Astrocyte (in vitro differentiated cells and primary cell): ENCODE measurements around the gene SYNE1. TPM values are rescaled to one million over a fixed set of nuclear protein-coding genes. Genes with fewer than 3 reads are reported as not detected.

Experiments
- DNase-seq: peaks from one replicate; pipeline ENCODE4 v3.0.0-alpha.2; 2010; ENCODE audit warnings: low read depth
- FAIRE-seq: peaks from 2 replicates; lab custom pipeline; 2011; peaks lifted over from hg19 to GRCh38; lab: Jason Lieb, UNC
- H2AFZ ChIP-seq: 2 replicates; pipeline ENCODE4 v1.6.0; 2012; ENCODE audit warnings: low read depth, low read length, inconsistent platforms
- H3K27ac ChIP-seq: 2 replicates; pipeline ENCODE4 v1.5.1; 2011; ENCODE audit warnings: low read depth, low read length, inconsistent platforms
- H3K27me3 ChIP-seq: 2 replicates; pipeline ENCODE4 v1.6.0; 2011; ENCODE audit warnings: low read length, inconsistent platforms; ENCODE audit not compliant: insufficient read depth
- H3K36me3 ChIP-seq: 2 replicates; pipeline ENCODE4 v1.5.1; 2011; ENCODE audit warnings: low read length, inconsistent platforms; ENCODE audit not compliant: insufficient read depth
- H3K4me1 ChIP-seq: 2 replicates; pipeline ENCODE4 v1.5.1; 2011; ENCODE audit warnings: low read length, inconsistent platforms; ENCODE audit not compliant: insufficient read depth
- H3K4me2 ChIP-seq: 2 replicates; pipeline ENCODE4 v1.6.0; 2012; ENCODE audit warnings: low read length, inconsistent platforms
- H3K4me3 ChIP-seq: 2 replicates; pipeline ENCODE4 v1.5.1; 2011; ENCODE audit warnings: low read depth, mild to moderate bottlenecking, low read length, inconsistent platforms; ENCODE audit not compliant: insufficient read depth
- H3K79me2 ChIP-seq: 2 replicates; pipeline ENCODE4 v1.6.0; 2012; ENCODE audit warnings: mild to moderate bottlenecking, low read length, inconsistent platforms; ENCODE audit not compliant: insufficient read depth
- H3K9ac ChIP-seq: 2 replicates; pipeline ENCODE4 v1.6.0; 2012; ENCODE audit warnings: mild to moderate bottlenecking, low read length, inconsistent platforms
- H3K9me3 ChIP-seq: 2 replicates; pipeline ENCODE4 v1.5.1; 2012; ENCODE audit warnings: low read depth, mild to moderate bottlenecking, low read length, inconsistent platforms; ENCODE audit not compliant: insufficient read depth
- H4K20me1 ChIP-seq: 2 replicates; pipeline ENCODE4 v1.6.0; 2012; ENCODE audit warnings: low read length, inconsistent platforms; ENCODE audit not compliant: insufficient read depth
- H3K27ac Mint-ChIP-seq: one replicate; pipeline ENCODE4 v1.8.0; 2021; ENCODE audit warnings: mild to moderate bottlenecking, mixed read lengths; ENCODE audit not compliant: unreplicated experiment
- H3K27me3 Mint-ChIP-seq: one replicate; pipeline ENCODE4 v1.8.0; 2021; ENCODE audit warnings: low read depth, mixed read lengths; ENCODE audit not compliant: unreplicated experiment
- H3K36me3 Mint-ChIP-seq: one replicate; pipeline ENCODE4 v1.8.0; 2021; ENCODE audit warnings: low read depth, mixed read lengths; ENCODE audit not compliant: unreplicated experiment
- H3K4me1 Mint-ChIP-seq: one replicate; pipeline ENCODE4 v1.8.0; 2021; ENCODE audit warnings: low read depth, mixed read lengths; ENCODE audit not compliant: unreplicated experiment
- H3K4me3 Mint-ChIP-seq: one replicate; pipeline ENCODE4 v1.8.0; 2021; ENCODE audit warnings: mild to moderate bottlenecking, moderate library complexity, mixed read lengths; ENCODE audit not compliant: unreplicated experiment
- H3K9me3 Mint-ChIP-seq: one replicate; pipeline ENCODE4 v1.8.0; 2021; ENCODE audit warnings: mild to moderate bottlenecking, mixed read lengths; ENCODE audit not compliant: unreplicated experiment
- CTCF ChIP-seq: IDR thresholded peaks from 2 replicates; pipeline ENCODE4 v1.5.1; 2011; ENCODE audit warnings: low read depth, mild to moderate bottlenecking, inconsistent platforms, low read length, moderate library complexity; ENCODE audit not compliant: insufficient read depth
- EZH2 ChIP-seq: IDR thresholded peaks from 2 replicates; pipeline ENCODE4 v1.6.1; 2012; ENCODE audit warnings: mild to moderate bottlenecking, low read length, inconsistent platforms; ENCODE audit not compliant: insufficient read depth
- total RNA-seq: library from RNA; stranded (reverse); gene quantifications from 2 replicates; pipeline ENCODE4 v1.2.1, GENCODE V29; 2021

Gene SYNE1
- total RNA-seq, 1 donor from 2014 or later = 66.5 TPM

GRCh38 chr6:152435816-152436215, 201.3 kb downstream of the SYNE1 start:
- Mint-ChIP-seq H3K9me3 (no peaks in the 10 kb centered on the region), H3K27me3 (no peaks in the 10 kb centered on the region), H3K4me1 (no peaks in the 10 kb centered on the region), H3K4me3 (no peak overlapping the region), H3K36me3 (no peaks in the 10 kb centered on the region), H3K27ac (no peak overlapping the region)
- Histone ChIP-seq H3K4me1 (no peaks in the 10 kb centered on the region), H3K9me3 (no peaks in the 10 kb centered on the region), H3K36me3 (no peaks in the 10 kb centered on the region), H3K9ac (no peak overlapping the region), H3K27me3 (no peaks in the 10 kb centered on the region), H4K20me1 (no peaks in the 10 kb centered on the region), H3K79me2 (no peaks in the 10 kb centered on the region), H2AFZ (no peak overlapping the region), H3K4me2 (no peak overlapping the region), H3K27ac (no peak overlapping the region), H3K4me3 (no peak overlapping the region)
- DNase-seq = no peak
- no peak for FAIRE-seq
- TF ChIP-seq EZH2 = no peak

- Mint-ChIP-seq H3K27me3 (no peaks in the 10 kb centered on the region), H3K4me3 (no peak overlapping the region), H3K27ac (no peak overlapping the region), H3K9me3 (no peaks in the 10 kb centered on the region), H3K4me1 (no peaks in the 10 kb centered on the region), H3K36me3 (no peaks in the 10 kb centered on the region)
- FAIRE-seq (no peak), DNase-seq (no peak)
- Histone ChIP-seq H3K4me3 (no peak overlapping the region), H3K27me3 (no peaks in the 10 kb centered on the region), H2AFZ (no peak overlapping the region), H3K4me1 (no peaks in the 10 kb centered on the region), H3K9me3 (no peaks in the 10 kb centered on the region), H3K79me2 (no peaks in the 10 kb centered on the region), H3K27ac (no peak overlapping the region), H3K9ac (no peak overlapping the region), H4K20me1 (no peaks in the 10 kb centered on the region), H3K4me2 (no peak overlapping the region), H3K36me3 (no peaks in the 10 kb centered on the region)
- TF ChIP-seq EZH2 = no peak
- TF ChIP-seq CTCF = no peak
Observed at GRCh38 chr6:152432758-152433157, 204.4 kb downstream of the SYNE1 start.

- H3K79me2 ChIP-seq = no peaks in the 10 kb centered on the region
- H3K4me3 Mint-ChIP-seq = no peak overlapping the region
- no peaks in the 10 kb centered on the region for H3K4me1 ChIP-seq
- H3K4me3 ChIP-seq = no peak overlapping the region
- no peak overlapping the region for H3K9ac ChIP-seq
- FAIRE-seq (no peak), DNase-seq (peak; percentile 32)
- H3K9me3 Mint-ChIP-seq = no peaks in the 10 kb centered on the region
- H3K9me3 ChIP-seq = no peaks in the 10 kb centered on the region
- TF ChIP-seq CTCF = no peak
- no peak for TF ChIP-seq EZH2
- no peaks in the 10 kb centered on the region for H3K36me3 ChIP-seq
- H3K27me3 ChIP-seq = no peaks in the 10 kb centered on the region
- peak overlapping the region; percentile 73 for H2AFZ ChIP-seq
- no peaks in the 10 kb centered on the region for H3K36me3 Mint-ChIP-seq
- H3K27ac Mint-ChIP-seq = no peak overlapping the region
- no peak overlapping the region for H3K27ac ChIP-seq
- no peaks in the 10 kb centered on the region for H3K4me1 Mint-ChIP-seq
- peak overlapping the region; percentile 3 for H3K4me2 ChIP-seq
- H3K27me3 Mint-ChIP-seq = no peaks in the 10 kb centered on the region
- H4K20me1 ChIP-seq = no peaks in the 10 kb centered on the region
Observed at GRCh38 chr6:152428126-152428525, 209.0 kb downstream of the SYNE1 start.
